ENCODE data around the gene C1orf105.

GRCh38 chr1:172477741-172478140 lies 57.3 kb downstream of the C1orf105 start:
- TF ChIP-seq EZH2 (IDR thresholded peaks at IDR 0.05; ENCODE audit: low read length) (no peak), CTCF (optimal IDR thresholded peaks at IDR 0.05 in 1 of 3, IDR thresholded peaks at IDR 0.05 in 1 of 3, conservative IDR thresholded peaks at IDR 0.05 in 1 of 3; ENCODE audit: extremely low read depth in 1 of 3, insufficient read depth in 2 of 3, low read length in 3 of 3) (no peak)

Measured in keratinocyte (primary cell).